Spleen (tissue), 11 donors: ENCODE data around the gene AGPAT3. TPM values are rescaled to one million over a fixed set of nuclear protein-coding genes. Genes with fewer than 3 reads are reported as not detected.

Experiments
- DNase-seq: peaks from one replicate; pipeline ENCODE4 v3.0.0-alpha.2; 2020
- H3K27ac ChIP-seq, 8 donors: fragments of 200-600 bp; sonication (generic) in 7 of 8; 1 replicate in 4 of 8; 2 replicates in 4 of 8; pipeline versions ENCODE4 v1.5.0 to v1.8.0; 2016 to 2021; ENCODE audit warnings: inconsistent platforms in 4 of 8, mild to moderate bottlenecking in 4 of 8, moderate library complexity in 1 of 8
- H3K27me3 ChIP-seq, 7 donors: fragments of 200-600 bp; sonication (generic) in 6 of 7; replicated peaks in 1 of 7; 1 replicate in 4 of 7; 2 replicates in 3 of 7; pipeline versions ENCODE4 v1.5.0 to v1.8.0; 2016 to 2021; ENCODE audit warnings: inconsistent platforms in 3 of 7, mild to moderate bottlenecking in 1 of 7
- H3K36me3 ChIP-seq, 6 donors: fragments of 200-600 bp; sonication (generic) in 5 of 6; 1 replicate in 4 of 6; 2 replicates in 2 of 6; pipeline versions ENCODE4 v1.5.0 to v1.8.0; 2016 to 2021; ENCODE audit warnings: inconsistent platforms in 2 of 6
- H3K4me1 ChIP-seq, 6 donors: fragments of 200-600 bp; sonication (generic) in 5 of 6; 1 replicate in 3 of 6; 2 replicates in 3 of 6; pipeline versions ENCODE4 v1.5.0 to v1.8.0; 2016 to 2021; ENCODE audit warnings: inconsistent platforms in 3 of 6
- H3K4me3 ChIP-seq, 8 donors: fragments of 200-600 bp; sonication (generic) in 7 of 8; 1 replicate in 4 of 8; 2 replicates in 4 of 8; pipeline versions ENCODE4 v1.5.0 to v1.8.0; 2016 to 2021; ENCODE audit warnings: inconsistent platforms in 4 of 8, mild to moderate bottlenecking in 4 of 8, moderate library complexity in 2 of 8
- H3K9me3 ChIP-seq, 8 donors: fragments of 200-600 bp; sonication (generic) in 7 of 8; 1 replicate in 4 of 8; 2 replicates in 4 of 8; pipeline versions ENCODE4 v1.5.0 to v1.8.0; 2016 to 2021; ENCODE audit warnings: inconsistent platforms in 4 of 8
- CTCF ChIP-seq, 11 experiments: fragments of 200-600 bp in 7 of 11; fragments of 450-650 bp in 4 of 11; sonication (generic) in 4 of 11; IDR thresholded peaks in 8 of 11; conservative IDR thresholded peaks in 3 of 11; 1 replicate in 7 of 11; 2 replicates in 4 of 11; pipeline versions ENCODE4 v1.4.0 to v1.8.0; 2016 to 2021; ENCODE audit warnings: antibody characterized with exemption in 11 of 11, inconsistent platforms in 4 of 11, mild to moderate bottlenecking in 1 of 11
- POLR2A ChIP-seq, 3 donors: fragments of 450-650 bp; IDR thresholded peaks; one replicate each; pipeline ENCODE4 v1.5.1; 2017; ENCODE audit warnings: antibody characterized with exemption in 3 of 3, mild to moderate bottlenecking in 1 of 3
- POLR2AphosphoS5 ChIP-seq, 3 donors: sonication (generic); formaldehyde crosslinking; IDR thresholded peaks; one replicate each; pipeline ENCODE4 v1.5.1; 2017; ENCODE audit warnings: antibody characterized with exemption in 3 of 3
- WGBS, 5 donors: extraction: QIAGEN DNeasy Blood & Tissue Kit in 3 of 5; methylation state at CpG; one replicate each; pipeline versions ENCODE4 v1.1.5 to v1.1.7; 2013 to 2018; 5-methylcytosine and 5-hydroxymethylcytosine counted together
- intact Hi-C: fragments of 100-400 bp; cut with DNase I; formaldehyde crosslinking; loops from one replicate; pipeline ENCODE4 v1.15.0; 2023; ENCODE audit warnings: low total_unique reads
- polyA plus RNA-seq, 3 donors: library from polyadenylated mRNA; stranded (reverse); fragments of 200-250 nt; gene quantifications; one replicate each; pipeline ENCODE4 v1.2.1, GENCODE V29; 2013
- total RNA-seq, 7 donors: library from RNA; depleted of rRNA in 3 of 7; stranded (reverse); fragments of >200 nt in 3 of 7; fragmentation: NEBNext Ultra II Directional in 4 of 7; extraction: Animal tissue kit (Norgen Biotek cat#: 25700) in 4 of 7; gene quantifications; one replicate each; pipeline versions ENCODE4 v1.1.0 to v1.2.1, GENCODE V29; 2016 to 2021
- donor health status: healthy with polysubstance abuse.
- donor health status: DM: no; HTN: no; CAD: no; lungs with moderate emphysema.
- donor health status: DM: no; HTN: no; CAD: no.
- donor health status: Bipolar disorder and iron deficiency.
- donor health status: healthy.
- donor health status: DM: no; HTN: no; CAD: no.
- donor health status: DM: yes; HTN: yes; CAD: no.

AGPAT3 gene
- total and polyA plus RNA-seq, 10 donors: 6.9 to 92.0 (median 56.0) TPM

- peak; percentile 62 for DNase-seq
Measured at GRCh38 chr21:43917515-43918384, 52.7 kb downstream of the AGPAT3 start.

GRCh38 chr21:43918385-43918947 is 53.4 kb downstream of the AGPAT3 start:
- H3K4me1 ChIP-seq: peaks cover 15 to 98% (median 63%) of the 10 kb centered on the region in 6 donors
- 75 to 89% (median 83%) methylated on average over 9 of the region's 9 CpGs for WGBS, 5 donors
- H3K27ac ChIP-seq: no peak overlapping the region
- TF ChIP-seq POLR2AphosphoS5 (IDR thresholded peaks at IDR 0.05) (no peak), POLR2A (IDR thresholded peaks at IDR 0.05) (no peak), CTCF (IDR thresholded peaks at IDR 0.05 in 8 of 11, conservative IDR thresholded peaks at IDR 0.05 in 3 of 11) (no peak)
- H3K36me3 ChIP-seq: no peaks in the 10 kb centered on the region
- peak; percentile 21 for DNase-seq
- no peaks in the 10 kb centered on the region for H3K27me3 ChIP-seq
- H3K9me3 ChIP-seq: peaks cover 0 to 2% (median under 1%) of the 10 kb centered on the region in 8 donors
- intact Hi-C loops: loop anchor here (10.0 kb wide), 1 partner anchor 54 kb away; the partner anchor contains the start of gene AGPAT3
- no peak overlapping the region for H3K4me3 ChIP-seq

More at GRCh38 chr21:43917515-43918384, 52.7 kb downstream of the AGPAT3 start:
- Histone ChIP-seq H3K9me3 (peaks cover 0 to 9% (median 7%) of the 10 kb centered on the region in 8 donors), H3K4me1 (peaks cover 13 to 93% (median 58%) of the 10 kb centered on the region in 6 donors), H3K4me3 (peak overlapping the region in 4 of 8 donors; percentile 30 to 68 (median 40)), H3K27ac (peak overlapping the region in 6 of 8 donors; percentile 55 to 82 (median 76)), H3K27me3 (no peaks in the 10 kb centered on the region), H3K36me3 (peaks cover 0 to 3% (median 0%) of the 10 kb centered on the region in 6 donors)
- 61 to 71% (median 67%) methylated on average over 12 of the region's 12 CpGs for WGBS, 5 donors
- TF ChIP-seq POLR2AphosphoS5 (IDR thresholded peaks at IDR 0.05) (no peak), POLR2A (IDR thresholded peaks at IDR 0.05) (no peak), CTCF (IDR thresholded peaks at IDR 0.05 in 8 of 11, conservative IDR thresholded peaks at IDR 0.05 in 3 of 11) (peak in 1 of 11 experiments; percentile 11)
- intact Hi-C loops: loop anchor here (10.0 kb wide), 1 partner anchor 53 kb away; the partner anchor contains the start of gene AGPAT3

GRCh38 chr21:43919283-43919682 is 54.3 kb downstream of the AGPAT3 start:
- H3K4me1 ChIP-seq: peaks cover 11 to 98% (median 63%) of the 10 kb centered on the region in 6 donors
- intact Hi-C loops: loop anchor here (10.0 kb wide), 1 partner anchor 54 kb away; the partner anchor contains the start of gene AGPAT3
- no peak overlapping the region for H3K4me3 ChIP-seq
- 95 to 100% (median 97%) methylated on average over 7 of the region's 7 CpGs for WGBS, 5 donors
- TF ChIP-seq POLR2A (IDR thresholded peaks at IDR 0.05) (no peak), CTCF (IDR thresholded peaks at IDR 0.05 in 8 of 11, conservative IDR thresholded peaks at IDR 0.05 in 3 of 11) (no peak), POLR2AphosphoS5 (IDR thresholded peaks at IDR 0.05) (no peak)
- no peak overlapping the region for H3K27ac ChIP-seq
- no peak for DNase-seq
- no peaks in the 10 kb centered on the region for H3K9me3 ChIP-seq
- H3K36me3 ChIP-seq: peaks cover 0 to under 1% (median 0%) of the 10 kb centered on the region in 6 donors
- no peaks in the 10 kb centered on the region for H3K27me3 ChIP-seq
